HCT116 (cell line): ENCODE measurements around the gene DELE1. TPM values are rescaled to one million over a fixed set of nuclear protein-coding genes. Genes with fewer than 3 reads are reported as not detected.

Experiments used
- ATAC-seq: fragments of 200-7000 bp; cut with Tn5 transposase; 2 replicates; pipeline ENCODE4 v1.9.1; 2020; ENCODE audit warnings: mild to moderate bottlenecking, moderate library complexity
- BruUV-seq: library from RNA; stranded (reverse); fragments of 400-500 nt; replicated peaks from 2 replicates; lab custom pipeline; 2021; lab: Mats Ljungman, UMichigan
- CTCF ChIA-PET: fragments of 300-600 bp; sonication (Branson Sonifier 250); formaldehyde crosslinking; loops from one replicate; lab custom pipeline; 2021; ENCODE audit warnings: antibody characterized with exemption; lab: Charles Lee
- POLR2A ChIA-PET: fragments of 300-600, 350-600 bp; sonication (Branson Sonifier 250); formaldehyde crosslinking; loops from one replicate; lab custom pipeline; 2021; ENCODE audit warnings: antibody characterized with exemption; lab: Charles Lee
- RAD21 ChIA-PET, 2 experiments: fragments of 300-600 bp; sonication (Branson Sonifier 250); formaldehyde crosslinking; loops; one replicate each; lab custom pipeline; 2023; ENCODE audit warnings: low total read pairs in 2 of 2; ENCODE audit not compliant: uncharacterized antibody in 2 of 2, unreplicated experiment in 2 of 2, low non-redundant PET in 1 of 2; lab: Charles Lee
- DNase-seq: peaks from one replicate; pipeline ENCODE4 v3.0.0-alpha.2; 2010; ENCODE audit warnings: low read depth, low spot score
- H2AFZ ChIP-seq: fragments of 200-600 bp; shearing (Covaris generic), sonication (generic); 2 replicates; pipeline ENCODE4 v1.6.1; 2017; ENCODE audit warnings: low read depth, mixed run types, mixed read lengths, antibody characterized with exemption, low read length; ENCODE audit not compliant: poor library complexity, severe bottlenecking
- H3K27ac ChIP-seq: 2 replicates; pipeline ENCODE4 v1.5.1; 2012; ENCODE audit warnings: low read depth, low read length
- H3K27me3 ChIP-seq: fragments of 200-600 bp; sonication (generic); 2 replicates; pipeline ENCODE4 v1.6.1; 2016; ENCODE audit warnings: mixed run types, low read length, mixed read lengths; ENCODE audit not compliant: insufficient read depth
- H3K36me3 ChIP-seq, 2 experiments: fragments of 200-500 bp in 1 of 2; fragments of 200-600 bp in 1 of 2; sonication (Bioruptor generic) in 1 of 2; sonication (generic) in 1 of 2; 2 replicates each; pipeline versions ENCODE4 v1.5.1 to v1.6.1; 2014 to 2016; ENCODE audit warnings: low read length in 2 of 2, inconsistent platforms in 1 of 2, mixed read lengths in 1 of 2, mixed run types in 1 of 2; ENCODE audit not compliant: insufficient read depth in 2 of 2, control insufficient read depth in 1 of 2
- H3K4me1 ChIP-seq, 2 experiments: fragments of 200-600 bp in 1 of 2; sonication (generic) in 1 of 2; 2 replicates each; pipeline versions ENCODE4 v1.5.1 to v1.6.1; 2012 to 2017; ENCODE audit warnings: low read length in 2 of 2, inconsistent platforms in 1 of 2, mild to moderate bottlenecking in 1 of 2, mixed read lengths in 1 of 2, mixed run types in 1 of 2, moderate library complexity in 1 of 2; ENCODE audit not compliant: insufficient read depth in 2 of 2, control insufficient read depth in 1 of 2
- H3K4me2 ChIP-seq: fragments of 200-600 bp; sonication (generic); 2 replicates; pipeline ENCODE4 v1.6.1; 2017; ENCODE audit warnings: mixed run types, low read length, mixed read lengths
- H3K4me3 ChIP-seq, 2 experiments: fragments of 200-600 bp in 1 of 2; sonication (generic) in 1 of 2; replicated peaks in 1 of 2; 2 replicates each; pipeline ENCODE4 v1.5.1; 2011 to 2016; ENCODE audit warnings: low read length in 2 of 2, control low read depth in 1 of 2, low read depth in 1 of 2, mild to moderate bottlenecking in 1 of 2, mixed read lengths in 1 of 2, mixed run types in 1 of 2
- H3K79me2 ChIP-seq: fragments of 200-600 bp; sonication (generic); 2 replicates; pipeline ENCODE4 v1.6.1; 2017; ENCODE audit warnings: mild to moderate bottlenecking, mixed run types, low read length, moderate library complexity, mixed read lengths; ENCODE audit not compliant: insufficient read depth
- H3K9ac ChIP-seq: fragments of 200-600 bp; sonication (generic); 2 replicates; pipeline ENCODE4 v1.6.1; 2016; ENCODE audit warnings: low read length, mixed read lengths
- H3K9me2 ChIP-seq: fragments of 200-600 bp; sonication (generic), shearing (Covaris generic); 2 replicates; pipeline ENCODE4 v1.6.1; 2017; ENCODE audit warnings: mixed run types, mild to moderate bottlenecking, moderate library complexity; ENCODE audit not compliant: insufficient read depth
- H3K9me3 ChIP-seq, 2 experiments: fragments of 200-500 bp in 1 of 2; fragments of 200-600 bp in 1 of 2; sonication (Bioruptor generic) in 1 of 2; sonication (generic) in 1 of 2; 2 replicates each; pipeline ENCODE4 v1.6.1; 2014 to 2017; ENCODE audit warnings: low read length in 2 of 2, mixed read lengths in 2 of 2, inconsistent platforms in 1 of 2, low read depth in 1 of 2, mild to moderate bottlenecking in 1 of 2, mixed run types in 1 of 2, moderate library complexity in 1 of 2; ENCODE audit not compliant: control insufficient read depth in 1 of 2, insufficient read depth in 1 of 2
- H4K20me1 ChIP-seq: fragments of 200-600 bp; sonication (generic), shearing (Covaris generic); 2 replicates; pipeline ENCODE4 v1.6.1; 2017; ENCODE audit warnings: mixed run types, mild to moderate bottlenecking, moderate library complexity; ENCODE audit not compliant: insufficient read depth
- CBX3 ChIP-seq: IDR thresholded peaks from 2 replicates; pipeline ENCODE4 v1.6.1; 2012; ENCODE audit warnings: low read depth
- CTCF ChIP-seq, 3 experiments: fragments of 200-600 bp in 1 of 3; sonication (generic) in 1 of 3; IDR thresholded peaks in 2 of 3; conservative IDR thresholded peaks in 1 of 3; 2 replicates each; pipeline ENCODE4 v1.5.1; 2012 to 2017; ENCODE audit warnings: low read depth in 2 of 3, low read length in 2 of 3, antibody characterized with exemption in 1 of 3, borderline replicate concordance in 1 of 3, control low read depth in 1 of 3, mild to moderate bottlenecking in 1 of 3, mixed read lengths in 1 of 3, mixed run types in 1 of 3, moderate library complexity in 1 of 3; ENCODE audit not compliant: insufficient read depth in 1 of 3
- EZH2 ChIP-seq: fragments of 200-600 bp; sonication (generic); IDR thresholded peaks from 2 replicates; pipeline ENCODE4 v1.6.1; 2017; ENCODE audit warnings: antibody characterized with exemption, mixed run types
- EZH2phosphoT487 ChIP-seq: fragments of 200-600 bp; IDR thresholded peaks from 2 replicates; pipeline ENCODE4 v1.6.1; 2018; ENCODE audit warnings: antibody characterized with exemption, borderline replicate concordance
- FOSL1 ChIP-seq: IDR thresholded peaks from 2 replicates; pipeline ENCODE4 v1.6.1; 2012; ENCODE audit warnings: low read depth
- JUND ChIP-seq: IDR thresholded peaks from 2 replicates; pipeline ENCODE4 v1.6.1; 2012
- MAX ChIP-seq: IDR thresholded peaks from 2 replicates; pipeline ENCODE4 v1.6.1; 2012
- POLR2A ChIP-seq: IDR thresholded peaks from 2 replicates; pipeline ENCODE4 v1.7.0; 2011; ENCODE audit warnings: borderline replicate concordance; ENCODE audit not compliant: insufficient read depth, insufficient read length; ENCODE audit errors: extremely low read depth
- POLR2AphosphoS5 ChIP-seq: IDR thresholded peaks from 2 replicates; pipeline ENCODE4 v1.6.1; 2011; ENCODE audit warnings: mild to moderate bottlenecking, low read depth, low read length, moderate library complexity
- RAD21 ChIP-seq: IDR thresholded peaks from 2 replicates; pipeline ENCODE4 v1.6.1; 2012; ENCODE audit warnings: low read depth, mild to moderate bottlenecking
- SIN3A ChIP-seq: IDR thresholded peaks from 2 replicates; pipeline ENCODE4 v1.6.1; 2012; ENCODE audit warnings: low read depth
- SP1 ChIP-seq: IDR thresholded peaks from 2 replicates; pipeline ENCODE4 v1.6.1; 2012; ENCODE audit warnings: low read depth
- YY1 ChIP-seq: IDR thresholded peaks from 2 replicates; pipeline ENCODE4 v1.6.1; 2011; ENCODE audit warnings: low read length, low read depth, moderate library complexity, mild to moderate bottlenecking; ENCODE audit not compliant: insufficient replicate concordance; ENCODE audit errors: extremely low read depth
- ZFX ChIP-seq: fragments of 450-650 bp; IDR thresholded peaks from 2 replicates; pipeline ENCODE4 v1.6.1; 2017
- intact Hi-C: fragments of 100-400 bp; cut with micrococcal nuclease; formaldehyde crosslinking; loops from 2 replicates; pipeline ENCODE4 v1.10.0; 2022
- total RNA-seq: library from RNA; stranded (reverse); gene quantifications from one replicate; pipeline ENCODE4 v1.2.1, GENCODE V29; 2021; ENCODE audit not compliant: unreplicated experiment

The DELE1 gene
- total RNA-seq, 1 experiment from 2014 or later = 74.1 TPM

- no peak for DNase-seq
- Histone ChIP-seq H3K27ac (no peak overlapping the region), H3K4me3 (no peak overlapping the region), H3K36me3 (no peaks in the 10 kb centered on the region), H4K20me1 (no peaks in the 10 kb centered on the region), H3K27me3 (no peaks in the 10 kb centered on the region), H3K9me3 (no peaks in the 10 kb centered on the region), H3K4me2 (no peak overlapping the region)
- RAD21 ChIA-PET = no interaction called here
- TF ChIP-seq SIN3A = no peak
- no peak for TF ChIP-seq SP1
- no peak for TF ChIP-seq CBX3
- TF ChIP-seq EZH2phosphoT487 = no peak
- TF ChIP-seq, all 23 proteins: peak for 0
- Histone ChIP-seq H3K79me2 (peaks cover 22% of the 10 kb centered on the region), H3K9ac (no peak overlapping the region), H3K9me2 (no peaks in the 10 kb centered on the region), H2AFZ (no peak overlapping the region), H3K4me1 (peaks cover 6 to 16% of the 10 kb centered on the region in 2 experiments)
- BruUV-seq = no TSS peak
- CTCF ChIA-PET = no interaction called here
- POLR2A ChIA-PET = no interaction called here
- intact Hi-C loops = no loop called here
- ATAC-seq = no peak
Measured at GRCh38 chr5:141966963-141967333, 43.3 kb downstream of the DELE1 start.

- H3K9me3 ChIP-seq = no peaks in the 10 kb centered on the region
- ChIA-PET RAD21 (interaction anchor here (0.6 to 0.8 kb wide), 2 partner anchors 276 to 333 kb away, joined by 3 to 4 read pairs; partner anchors contain the start of gene HDAC3 (in 1 of the 2)), CTCF (interaction anchor here (0.6 to 2.3 kb wide), 29 partner anchors 8 to 524 kb away, joined by 3 to 39 read pairs (median 5); partner anchors contain the start of genes DELE1, FCHSD1, PCDH1 and PCDH12), POLR2A (interaction anchor here (0.6 to 2.2 kb wide), 6 partner anchors 9 to 174 kb away, joined by 3 to 12 read pairs (median 4); partner anchors contain the start of gene DELE1)
- H3K9ac ChIP-seq = peak within 1 kb of the TSS; percentile 89
- TF ChIP-seq POLR2A (peak; percentile 34), ZFX (peak; percentile 98), SP1 (0 out of 2 replicates have a peak, but pooled peaks have one; percentile 16), RAD21 (no peak; the same call in 1 of the 2 replicates), POLR2AphosphoS5 (peak; percentile 94), EZH2 (no peak), MAX (peak; percentile 73), YY1 (peak; percentile 7), JUND (no peak), SIN3A (peak; percentile 88), CTCF (IDR thresholded peaks at IDR 0.05 in 2 of 3, conservative IDR thresholded peaks at IDR 0.05 in 1 of 3; ENCODE audit: borderline replicate concordance in 1 of 3, insufficient read depth in 1 of 3, low read depth in 2 of 3, low read length in 2 of 3) (peak; percentile 44 to 79 (median 67); a peak in 5 of 6 replicates), FOSL1 (no peak), CBX3 (0 out of 2 replicates have a peak, but pooled peaks have one; percentile 40)
- peak within 1 kb of the TSS; percentile 74 to 83 for H3K4me3 ChIP-seq
- H3K36me3 ChIP-seq = peaks cover 0 to 7% of the 10 kb centered on the region in 2 experiments; a peak in 1 of 4 replicates
- intact Hi-C loops = no loop called here
- H3K27ac ChIP-seq = peak within 1 kb of the TSS; percentile 83
- H2AFZ ChIP-seq = no peak within 1 kb of the TSS
- no peaks in the 10 kb centered on the region for H4K20me1 ChIP-seq
- H3K9me2 ChIP-seq = no peaks in the 10 kb centered on the region
- H3K27me3 ChIP-seq = no peaks in the 10 kb centered on the region
- H3K4me1 ChIP-seq = peaks cover 6 to 16% of the 10 kb centered on the region in 2 experiments
- DNase-seq (peak; percentile 83), ATAC-seq (peak; percentile 97)
- H3K4me2 ChIP-seq = peak within 1 kb of the TSS; percentile 67
- BruUV-seq = TSS peak; percentile 71
- peaks cover 27% of the 10 kb centered on the region for H3K79me2 ChIP-seq
Measured at GRCh38 chr5:141968914-141969608, 45.4 kb downstream of the DELE1 start, which contains the start of gene RNF14. Gene RNF14 (plus strand): TSS chr5:141969105. CDS start chr5:141973589, 4,484 bp downstream.
